ENCODE data around the gene SYT6.

SYT6 gene

DNA sequence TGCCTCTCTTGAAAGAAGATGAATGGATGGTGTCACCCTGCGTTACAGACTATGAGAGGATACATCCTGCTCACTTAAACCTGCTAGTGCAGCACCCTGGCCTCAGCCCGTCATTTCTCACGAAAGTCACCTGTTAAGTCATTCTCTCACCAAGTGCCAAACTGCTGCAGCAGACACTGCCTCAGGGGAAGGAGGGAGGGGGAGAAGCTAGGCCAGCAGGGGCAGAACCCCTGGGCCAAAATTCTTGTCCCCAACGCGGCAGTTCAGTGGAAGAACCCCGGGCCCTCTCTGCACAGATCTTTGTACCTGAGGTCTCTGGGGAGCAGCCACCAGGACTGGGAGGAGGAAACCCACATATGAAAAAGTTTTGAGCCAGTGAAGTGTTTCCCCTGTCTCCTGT, 37.6 kb downstream of the SYT6 start:
- Mint-ChIP-seq H3K36me3 (ENCODE audit: low read depth) (no peaks in the 10 kb centered on the region), H3K9me3 (no peaks in the 10 kb centered on the region), H3K27me3 (peaks cover 1% of the 10 kb centered on the region), H3K27ac (no peak overlapping the region), H3K4me3 (no peak overlapping the region), H3K4me1 (peaks cover 11% of the 10 kb centered on the region)
- ATAC-seq (no peak), DNase-seq (no peak)

DNA sequence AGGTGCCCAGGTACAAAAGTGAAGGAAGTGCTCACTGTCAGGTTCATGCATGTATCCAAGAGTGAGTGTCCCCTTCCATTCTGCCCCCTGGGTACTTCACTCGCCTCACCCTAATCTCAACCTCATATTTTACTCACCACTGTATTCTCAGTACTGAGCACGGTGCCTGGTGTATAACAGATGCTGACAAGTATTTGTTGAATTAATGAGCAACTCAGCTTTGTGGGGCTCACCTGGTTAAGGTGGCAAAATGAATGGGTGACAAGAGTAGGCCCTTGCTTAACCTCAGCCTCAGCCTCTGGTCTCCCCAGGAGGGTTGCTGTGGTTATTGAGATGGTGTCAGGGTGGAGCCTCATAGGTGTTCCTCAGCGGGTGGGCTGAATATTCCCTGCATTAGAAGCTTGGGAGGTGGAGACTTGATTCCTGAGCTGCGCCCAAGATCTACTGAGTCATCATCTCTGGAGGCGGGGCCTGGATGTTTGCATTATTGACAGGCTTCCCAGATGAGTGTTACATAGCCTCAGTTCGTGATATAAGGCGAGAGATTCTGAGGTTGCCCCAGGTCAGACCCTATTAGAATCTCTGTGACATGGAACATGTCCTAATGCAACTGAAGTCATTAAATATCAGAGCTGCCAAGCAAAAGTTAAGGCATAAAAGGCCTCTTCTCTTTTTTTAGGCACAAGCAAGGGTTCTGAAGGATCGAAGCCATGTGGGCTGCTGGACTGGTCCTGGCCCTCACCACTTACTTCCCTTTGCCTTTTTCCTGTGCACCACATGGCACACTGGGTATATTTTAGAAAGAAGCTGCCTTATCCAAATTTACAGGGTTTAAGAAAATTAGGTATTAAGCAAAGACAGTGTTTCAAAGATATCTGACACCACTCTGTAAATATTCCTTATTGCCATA, 39.2 kb downstream of the SYT6 start:
- DNase-seq: no peak
- no peaks in the 10 kb centered on the region for H3K36me3 Mint-ChIP-seq (ENCODE audit: low read depth)
- no peak for ATAC-seq
- peaks cover 11% of the 10 kb centered on the region for H3K4me1 Mint-ChIP-seq
- no peak overlapping the region for H3K27ac Mint-ChIP-seq
- no peaks in the 10 kb centered on the region for H3K9me3 Mint-ChIP-seq
- H3K4me3 Mint-ChIP-seq: no peak overlapping the region
- peaks cover 1% of the 10 kb centered on the region for H3K27me3 Mint-ChIP-seq

DNA sequence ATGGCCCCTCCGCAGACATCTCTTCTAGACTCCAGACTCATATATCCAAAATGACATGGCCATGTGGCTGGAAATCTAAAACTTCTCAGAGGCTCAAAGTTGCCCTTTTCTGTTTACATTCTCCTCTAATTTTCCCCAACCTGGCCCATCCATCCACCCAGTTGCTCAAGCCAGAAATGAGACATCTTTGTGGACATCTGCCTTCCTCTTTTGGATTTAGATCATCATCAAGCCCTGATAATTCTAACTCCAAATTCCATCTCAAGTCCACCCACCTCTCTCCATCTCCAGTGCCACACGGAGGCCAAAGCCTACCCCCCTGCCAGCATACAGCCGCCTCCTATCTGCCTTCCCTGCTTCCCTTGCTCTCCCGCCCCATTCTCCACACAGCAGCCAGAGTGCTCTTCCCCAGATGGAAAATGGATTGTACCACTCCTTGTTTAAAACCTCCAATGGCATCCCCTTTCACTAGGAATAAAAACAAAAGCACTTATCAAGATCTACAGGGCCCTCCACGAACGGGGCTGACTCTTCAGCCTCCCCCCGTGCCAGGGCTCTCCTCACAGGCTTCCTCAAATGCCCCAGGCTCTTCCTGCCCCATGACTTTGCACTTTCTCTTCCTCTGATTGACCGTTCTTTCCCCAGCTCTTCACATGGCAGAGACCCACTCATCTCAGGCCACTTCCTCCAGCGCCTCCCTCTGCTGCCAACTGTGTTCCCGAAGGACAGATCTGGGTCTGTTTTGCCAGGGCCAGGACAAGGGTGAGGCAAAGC, 40.1 kb downstream of the SYT6 start:
- Mint-ChIP-seq H3K27ac (peak overlapping the region; percentile 10), H3K4me1 (peaks cover 11% of the 10 kb centered on the region), H3K9me3 (no peaks in the 10 kb centered on the region), H3K4me3 (no peak overlapping the region), H3K27me3 (peaks cover 1% of the 10 kb centered on the region), H3K36me3 (ENCODE audit: low read depth) (no peaks in the 10 kb centered on the region)
- ATAC-seq (no peak), DNase-seq (no peak)

DNA sequence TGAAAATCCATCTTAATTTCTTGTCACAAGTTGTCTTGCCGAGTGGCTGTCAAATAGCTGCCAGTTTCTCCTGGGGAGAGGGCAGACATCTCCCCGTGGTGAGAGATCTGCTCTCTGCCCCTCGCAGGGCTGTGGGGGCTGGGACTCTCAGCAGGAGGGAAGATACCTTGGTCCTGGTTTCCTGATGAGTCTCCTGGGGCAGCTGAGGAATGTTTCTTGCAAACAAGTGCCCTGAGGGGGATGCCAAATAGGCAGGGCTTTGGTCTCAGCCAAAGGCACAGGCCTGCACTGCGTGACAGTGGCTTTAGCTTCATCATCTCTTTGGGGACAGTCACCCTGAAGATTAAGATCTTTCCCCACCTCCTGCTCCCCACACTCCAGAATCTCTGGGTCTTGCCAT, 40.9 kb downstream of the SYT6 start:
- Mint-ChIP-seq H3K4me1 (peaks cover 11% of the 10 kb centered on the region), H3K36me3 (ENCODE audit: low read depth) (no peaks in the 10 kb centered on the region), H3K4me3 (no peak overlapping the region), H3K27me3 (peaks cover 1% of the 10 kb centered on the region), H3K9me3 (no peaks in the 10 kb centered on the region), H3K27ac (no peak overlapping the region)
- ATAC-seq (no peak), DNase-seq (no peak)

DNA sequence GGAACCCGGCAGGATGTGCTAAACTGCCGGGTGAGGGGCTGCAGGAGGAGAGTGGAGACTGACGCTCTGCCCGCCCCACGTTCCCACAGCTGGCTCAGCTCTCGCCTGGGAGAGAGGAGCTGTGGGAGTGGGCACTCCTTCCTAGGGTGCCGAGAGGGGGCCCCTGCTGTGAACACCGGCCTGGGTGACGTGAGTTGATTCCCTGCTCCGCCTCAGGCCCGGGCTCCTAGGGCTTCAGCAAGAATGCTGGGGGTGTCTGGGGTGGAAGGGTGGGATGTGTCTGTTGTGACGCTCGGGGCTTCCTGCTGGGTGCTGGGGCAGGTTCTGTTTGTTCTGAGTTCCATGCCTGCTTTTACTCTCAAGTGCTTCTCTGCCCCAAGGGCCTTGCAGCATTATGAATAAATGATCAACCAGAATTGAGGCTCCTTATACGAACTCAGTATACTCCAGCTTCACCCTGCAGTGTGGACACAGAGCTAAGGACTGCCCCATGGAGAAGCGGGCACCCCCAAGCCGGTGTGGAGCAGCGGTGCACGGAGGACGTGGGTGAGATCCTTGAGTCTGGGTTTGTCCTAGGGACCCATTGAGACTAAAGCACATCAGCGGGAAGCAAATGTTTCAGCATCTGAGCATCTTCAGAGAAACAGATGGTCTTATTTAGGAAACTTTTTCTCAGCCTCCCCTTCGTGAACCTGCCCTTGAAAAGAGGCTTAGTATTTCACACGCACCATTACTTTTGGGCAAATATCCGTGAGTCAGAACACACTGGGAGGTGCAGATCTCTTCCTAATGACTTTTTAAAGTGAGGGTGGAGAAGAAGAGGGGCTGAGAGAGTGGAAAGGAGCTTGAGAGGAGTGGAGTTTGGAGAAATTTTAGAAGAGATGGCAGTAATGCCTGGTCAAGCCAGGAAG, 41.7 kb downstream of the SYT6 start:
- DNase-seq: no peak
- Mint-ChIP-seq H3K36me3 (ENCODE audit: low read depth) (no peaks in the 10 kb centered on the region), H3K4me3 (no peak overlapping the region), H3K4me1 (peaks cover 11% of the 10 kb centered on the region), H3K9me3 (no peaks in the 10 kb centered on the region), H3K27ac (no peak overlapping the region), H3K27me3 (peaks cover 1% of the 10 kb centered on the region)
- no peak for ATAC-seq

DNA sequence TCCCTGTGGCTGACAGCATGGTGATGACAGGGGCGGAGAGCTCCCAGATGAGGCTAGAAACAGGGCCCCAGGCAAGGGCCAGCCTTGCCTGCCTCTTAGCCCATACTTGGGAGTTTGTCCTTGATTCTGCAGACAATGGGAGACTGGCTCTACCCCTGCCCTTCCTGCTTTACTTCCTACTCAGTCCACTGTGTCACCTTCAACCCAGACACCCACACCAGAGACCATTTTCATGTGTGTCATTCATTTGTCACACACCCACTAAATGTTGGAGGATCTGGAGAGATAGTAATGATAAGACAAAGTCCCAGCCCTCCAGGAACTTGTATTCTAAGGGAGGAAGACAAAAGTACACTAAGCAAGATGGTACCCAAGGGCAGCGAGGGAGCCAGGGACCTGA, 43.7 kb downstream of the SYT6 start:
- Mint-ChIP-seq H3K27ac (no peak overlapping the region), H3K36me3 (ENCODE audit: low read depth) (no peaks in the 10 kb centered on the region), H3K27me3 (peaks cover 1% of the 10 kb centered on the region), H3K4me3 (no peak overlapping the region), H3K9me3 (no peaks in the 10 kb centered on the region), H3K4me1 (peaks cover 11% of the 10 kb centered on the region)
- no peak for ATAC-seq
- no peak for DNase-seq

DNA sequence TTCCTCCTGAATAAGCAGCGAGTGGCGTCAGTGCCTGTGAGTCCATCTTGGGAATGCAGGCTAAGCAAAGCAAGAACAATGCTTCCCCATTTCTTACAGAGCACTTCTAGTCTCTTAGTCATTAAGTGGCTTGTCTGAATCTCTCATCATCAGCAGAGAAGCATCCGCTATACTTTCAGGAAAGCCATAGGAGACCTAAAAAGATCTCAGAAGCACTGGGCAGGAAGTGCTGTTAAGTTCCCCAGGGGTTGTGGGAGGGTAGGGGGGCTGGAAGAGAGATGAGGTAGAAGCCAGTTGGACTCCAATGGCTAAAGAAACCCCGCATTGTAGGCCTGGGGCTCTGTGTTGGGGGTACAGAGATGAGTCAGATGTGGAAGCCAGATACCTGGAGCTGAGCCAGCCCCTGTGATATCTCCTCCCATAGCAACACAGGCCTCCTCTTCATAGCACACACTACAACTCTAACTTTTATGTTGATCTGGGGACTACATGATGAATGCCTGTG, 44.9 kb downstream of the SYT6 start:
- Mint-ChIP-seq H3K4me1 (peaks cover 9% of the 10 kb centered on the region), H3K36me3 (ENCODE audit: low read depth) (no peaks in the 10 kb centered on the region), H3K27ac (no peak overlapping the region), H3K4me3 (no peak overlapping the region), H3K27me3 (peaks cover 1% of the 10 kb centered on the region), H3K9me3 (no peaks in the 10 kb centered on the region)
- DNase-seq: no peak
- no peak for ATAC-seq

DNA sequence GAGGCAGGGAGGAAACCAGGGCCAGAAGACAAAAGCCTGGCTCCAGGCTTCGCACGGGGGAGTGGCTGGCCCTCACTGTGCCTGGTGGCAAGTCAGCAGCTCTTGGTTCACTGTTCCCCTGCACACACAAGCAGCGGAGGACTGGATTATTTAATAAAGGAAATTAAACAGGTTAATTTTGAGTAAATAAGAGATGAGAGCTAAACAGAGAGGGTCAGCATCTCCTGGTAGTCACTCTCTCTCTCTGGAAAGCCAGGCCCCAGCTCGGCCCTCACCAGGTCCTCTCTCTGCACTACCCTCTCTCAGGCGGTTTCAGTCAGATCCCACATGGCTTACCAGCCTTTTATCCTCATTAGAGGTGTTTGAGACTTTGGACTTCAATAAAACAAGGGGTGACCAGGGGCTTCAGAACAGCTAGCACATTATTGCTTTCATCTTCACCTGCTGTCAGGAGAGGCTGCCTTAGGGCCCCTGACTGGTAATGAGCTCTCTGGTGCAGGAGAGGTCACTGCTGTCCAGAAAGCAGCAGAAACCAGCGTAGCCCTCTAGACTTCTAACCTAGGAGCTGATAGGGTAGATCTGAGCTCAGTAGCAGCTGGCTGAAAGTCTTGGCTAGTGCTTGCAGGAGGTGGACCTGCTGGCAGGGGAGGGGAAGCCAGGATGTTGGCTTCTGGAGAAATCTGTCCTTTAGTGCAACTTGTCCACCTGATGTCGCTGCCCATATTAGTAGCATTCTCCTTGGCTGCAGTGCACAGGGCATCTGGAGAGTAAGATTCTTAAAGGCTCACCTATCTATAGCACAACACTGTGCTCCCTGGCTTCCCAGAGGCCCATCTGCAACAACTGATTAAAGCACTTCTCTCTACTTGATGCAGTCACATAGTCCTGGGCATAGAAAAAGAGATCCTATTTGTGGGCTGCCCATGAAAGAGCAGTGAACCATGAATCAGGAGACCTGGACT, 45.9 kb downstream of the SYT6 start:
- H3K9me3 Mint-ChIP-seq: no peaks in the 10 kb centered on the region
- H3K27me3 Mint-ChIP-seq: peaks cover 1% of the 10 kb centered on the region
- ATAC-seq: no peak
- no peak for DNase-seq
- no peak overlapping the region for H3K27ac Mint-ChIP-seq
- no peaks in the 10 kb centered on the region for H3K4me1 Mint-ChIP-seq
- no peak overlapping the region for H3K4me3 Mint-ChIP-seq
- H3K36me3 Mint-ChIP-seq (ENCODE audit: low read depth): no peaks in the 10 kb centered on the region

DNA sequence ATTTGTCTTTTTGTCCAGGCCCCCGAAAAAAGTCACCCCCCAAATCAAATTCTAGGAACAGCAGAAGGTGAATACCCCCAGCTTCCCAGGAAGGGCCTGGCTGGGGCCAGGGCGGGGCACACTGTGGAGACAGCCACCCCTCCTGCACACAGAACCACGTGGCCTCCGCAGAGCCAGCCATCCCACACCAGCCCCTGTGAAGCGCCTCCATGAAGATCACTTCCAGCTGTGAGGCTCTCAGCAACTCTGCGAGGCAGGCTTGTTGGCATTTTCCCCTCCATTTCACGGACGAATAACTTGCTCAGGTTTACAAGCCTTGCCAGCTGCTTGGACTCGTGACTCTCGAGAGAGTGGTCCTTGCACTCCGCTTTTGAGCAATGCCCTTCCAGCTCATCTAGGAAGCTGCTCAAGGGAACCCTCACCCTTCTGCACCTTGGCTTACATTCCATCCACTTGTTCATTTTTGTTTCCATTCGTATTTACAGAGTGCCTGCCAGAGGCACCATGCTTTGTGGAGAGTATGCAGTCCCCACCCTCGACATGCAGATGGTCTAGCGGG, 48.2 kb downstream of the SYT6 start:
- Mint-ChIP-seq H3K36me3 (ENCODE audit: low read depth) (no peaks in the 10 kb centered on the region), H3K27me3 (no peaks in the 10 kb centered on the region), H3K4me3 (no peak overlapping the region), H3K27ac (no peak overlapping the region), H3K9me3 (no peaks in the 10 kb centered on the region), H3K4me1 (no peaks in the 10 kb centered on the region)
- ATAC-seq (no peak), DNase-seq (no peak)

DNA sequence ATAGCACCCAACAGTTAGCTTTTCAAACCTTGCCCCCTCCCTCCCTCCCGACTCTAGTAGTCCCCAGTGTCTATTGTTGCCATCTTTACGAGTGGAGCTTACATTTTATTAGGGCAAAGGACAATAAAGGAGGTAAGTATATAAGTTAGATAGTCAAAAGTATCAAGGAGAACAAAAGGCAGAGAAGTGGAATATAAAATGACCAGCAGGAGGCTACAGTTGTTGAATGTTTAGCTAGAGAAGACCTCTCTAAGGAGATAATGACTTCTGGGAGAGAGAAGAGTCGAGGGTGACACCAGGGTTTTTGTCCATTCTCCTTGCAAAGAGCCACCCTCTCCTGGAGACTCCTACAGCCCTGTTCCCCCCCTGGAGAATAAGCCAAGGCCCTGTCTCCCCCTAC, 48.7 kb downstream of the SYT6 start:
- no peak overlapping the region for H3K4me3 Mint-ChIP-seq
- ATAC-seq: no peak
- H3K27ac Mint-ChIP-seq: no peak overlapping the region

DNA sequence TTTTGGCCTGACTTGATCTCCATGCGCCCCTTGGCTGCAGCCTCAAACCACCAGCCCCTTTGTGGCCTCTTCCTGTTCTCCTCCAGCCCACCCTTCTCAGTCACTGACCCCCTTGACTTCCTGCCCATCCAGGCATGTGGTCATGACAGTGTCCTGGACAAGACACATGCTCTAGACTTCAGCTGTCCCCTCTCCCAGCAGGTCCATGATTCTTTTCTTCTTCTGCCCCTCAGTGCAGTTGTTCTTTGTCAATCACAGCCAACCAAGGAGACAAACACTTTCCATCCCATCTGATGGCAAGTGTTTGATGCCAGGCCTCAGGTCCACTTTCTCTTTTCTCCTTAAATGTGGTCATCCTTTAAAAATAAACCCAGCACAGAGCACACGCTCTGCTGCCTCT, 49.7 kb downstream of the SYT6 start:
- Mint-ChIP-seq H3K9me3 (no peaks in the 10 kb centered on the region), H3K27ac (no peak overlapping the region), H3K27me3 (no peaks in the 10 kb centered on the region), H3K36me3 (ENCODE audit: low read depth) (no peaks in the 10 kb centered on the region), H3K4me3 (no peak overlapping the region), H3K4me1 (no peaks in the 10 kb centered on the region)
- DNase-seq (no peak), ATAC-seq (no peak)

More for the DNA sequence above, 48.7 kb downstream of the SYT6 start:
- H3K4me1 Mint-ChIP-seq: no peaks in the 10 kb centered on the region
- no peaks in the 10 kb centered on the region for H3K9me3 Mint-ChIP-seq
- no peak for DNase-seq
- no peaks in the 10 kb centered on the region for H3K36me3 Mint-ChIP-seq (ENCODE audit: low read depth)
- H3K27me3 Mint-ChIP-seq: no peaks in the 10 kb centered on the region

DNA sequence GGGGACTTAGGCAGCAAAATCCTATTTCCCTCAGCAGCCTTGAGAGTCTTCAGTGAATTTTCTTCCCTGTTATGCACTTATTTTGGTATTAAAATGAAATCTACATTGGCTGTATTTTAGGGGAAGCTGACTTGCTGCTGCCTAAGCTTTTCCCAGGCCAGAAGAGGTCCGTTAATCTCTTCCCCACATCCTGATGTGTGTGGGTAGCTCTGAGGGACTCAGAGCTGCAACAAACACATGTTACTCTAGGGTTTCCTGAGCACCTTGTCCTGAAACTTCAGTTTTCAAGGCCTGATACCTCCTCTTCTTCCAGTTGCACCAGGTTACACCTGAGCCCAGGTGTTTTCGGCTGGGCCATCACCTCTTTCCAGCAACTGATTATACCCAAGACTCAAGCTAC, 51.5 kb downstream of the SYT6 start:
- Mint-ChIP-seq H3K4me3 (no peak overlapping the region), H3K27ac (no peak overlapping the region), H3K27me3 (peaks cover 2% of the 10 kb centered on the region), H3K9me3 (no peaks in the 10 kb centered on the region), H3K4me1 (no peaks in the 10 kb centered on the region), H3K36me3 (ENCODE audit: low read depth) (no peaks in the 10 kb centered on the region)
- ATAC-seq (no peak), DNase-seq (no peak)

DNA sequence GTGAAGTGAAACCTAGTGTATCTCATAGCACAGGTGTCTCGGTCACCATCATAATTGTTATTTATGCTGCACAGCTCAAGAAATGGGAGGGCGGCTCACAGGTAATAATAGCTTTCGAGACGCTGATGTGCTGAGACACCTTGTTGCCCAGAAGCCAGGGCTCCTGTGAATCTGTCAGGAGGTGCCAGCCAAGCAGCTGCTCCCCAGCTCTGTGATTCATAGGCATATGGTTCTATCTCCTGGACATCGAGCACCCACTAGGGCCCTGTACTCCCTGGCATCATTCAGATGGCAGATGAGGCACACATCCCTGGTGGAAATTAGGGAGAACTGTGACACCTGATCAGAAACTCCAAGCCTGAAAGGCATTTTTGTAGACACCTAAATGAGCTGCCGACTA, 53.5 kb downstream of the SYT6 start:
- Mint-ChIP-seq H3K36me3 (ENCODE audit: low read depth) (no peaks in the 10 kb centered on the region), H3K4me3 (no peak overlapping the region), H3K9me3 (no peaks in the 10 kb centered on the region), H3K27me3 (peaks cover 2% of the 10 kb centered on the region), H3K27ac (no peak overlapping the region), H3K4me1 (no peaks in the 10 kb centered on the region)
- no peak for ATAC-seq
- no peak for DNase-seq

Data from activated naive CD8-positive, alpha-beta T cell treated with anti-CD3 and anti-CD28 coated beads, Interleukin-2, amount 50 U/mL, for 24 hours (primary cell).